Gastroesophageal sphincter (tissue), 4 donors: ENCODE measurements around the gene RNF10. TPM values are rescaled to one million over a fixed set of nuclear protein-coding genes. Genes with fewer than 3 reads are reported as not detected.

ENCODE experiments used
- ATAC-seq: fragments of 150-250 bp; one replicate; pipeline ENCODE4 v1.9.1; 2016; ENCODE audit warnings: mild to moderate bottlenecking, moderate library complexity
- H3K27ac ChIP-seq, 4 donors: fragments of 200-600 bp; sonication (generic) in 3 of 4; 1 replicate in 3 of 4; 2 replicates in 1 of 4; pipeline ENCODE4 v1.5.1; 2016 to 2019
- H3K27me3 ChIP-seq: fragments of 200-600 bp; sonication (generic); one replicate; pipeline ENCODE4 v1.5.1; 2019
- H3K36me3 ChIP-seq, 2 donors: fragments of 200-600 bp; sonication (generic); one replicate each; pipeline ENCODE4 v1.5.1; 2019; ENCODE audit warnings: control low read depth in 1 of 2
- H3K4me1 ChIP-seq, 3 donors: fragments of 200-600 bp; sonication (generic); 1 replicate in 2 of 3; 2 replicates in 1 of 3; pipeline ENCODE4 v1.5.1; 2016 to 2019; ENCODE audit warnings: control low read depth in 2 of 3
- H3K4me3 ChIP-seq, 2 donors: fragments of 200-600 bp; sonication (generic); one replicate each; pipeline ENCODE4 v1.5.1; 2019; ENCODE audit warnings: mild to moderate bottlenecking in 1 of 2, moderate library complexity in 1 of 2
- H3K9me3 ChIP-seq, 3 donors: fragments of 200-600 bp; sonication (generic); one replicate each; pipeline ENCODE4 v1.5.1; 2017 to 2019; ENCODE audit warnings: control low read depth in 2 of 3
- EP300 ChIP-seq: sonication (generic); formaldehyde crosslinking; IDR thresholded peaks from one replicate; pipeline ENCODE4 v1.6.1; 2017; ENCODE audit warnings: antibody characterized with exemption, mild to moderate bottlenecking
- POLR2A ChIP-seq, 2 donors: fragments of 450-650 bp; IDR thresholded peaks; one replicate each; pipeline ENCODE4 v1.6.1; 2017; ENCODE audit warnings: antibody characterized with exemption in 2 of 2, mild to moderate bottlenecking in 2 of 2, moderate library complexity in 1 of 2
- POLR2AphosphoS5 ChIP-seq: sonication (generic); formaldehyde crosslinking; IDR thresholded peaks from one replicate; pipeline ENCODE4 v1.6.1; 2017; ENCODE audit warnings: antibody characterized with exemption
- WGBS, 2 donors: methylation state at CpG; one replicate each; pipeline ENCODE4 v1.1.5; 2018; ENCODE audit warnings: low coverage in 1 of 2; 5-methylcytosine and 5-hydroxymethylcytosine counted together
- total RNA-seq, 4 donors: library from RNA; depleted of rRNA; stranded (reverse); fragments of >200 nt; gene quantifications; one replicate each; pipeline ENCODE4 v1.1.0, GENCODE V29; 2016
- TF ChIP-seq, protein P1 (sequence below), 4 experiments: fragments of 200-600 bp in 2 of 4; fragments of 450-650 bp in 2 of 4; sonication (generic) in 1 of 4; IDR thresholded peaks; one replicate each; pipeline ENCODE4 v1.5.1; 2017 to 2019; ENCODE audit warnings: antibody characterized with exemption in 4 of 4, mild to moderate bottlenecking in 2 of 4, moderate library complexity in 2 of 4

Gene RNF10
- total RNA-seq, 4 donors from 2014 or later, result 134 to 273 (median 161) TPM

GRCh38 chr12:120584343-120585149, 50.4 kb downstream of the RNF10 start:
- peaks cover 0 to 6% of the 10 kb centered on the region in 2 donors for H3K36me3 ChIP-seq
- TF ChIP-seq, protein P1, sequence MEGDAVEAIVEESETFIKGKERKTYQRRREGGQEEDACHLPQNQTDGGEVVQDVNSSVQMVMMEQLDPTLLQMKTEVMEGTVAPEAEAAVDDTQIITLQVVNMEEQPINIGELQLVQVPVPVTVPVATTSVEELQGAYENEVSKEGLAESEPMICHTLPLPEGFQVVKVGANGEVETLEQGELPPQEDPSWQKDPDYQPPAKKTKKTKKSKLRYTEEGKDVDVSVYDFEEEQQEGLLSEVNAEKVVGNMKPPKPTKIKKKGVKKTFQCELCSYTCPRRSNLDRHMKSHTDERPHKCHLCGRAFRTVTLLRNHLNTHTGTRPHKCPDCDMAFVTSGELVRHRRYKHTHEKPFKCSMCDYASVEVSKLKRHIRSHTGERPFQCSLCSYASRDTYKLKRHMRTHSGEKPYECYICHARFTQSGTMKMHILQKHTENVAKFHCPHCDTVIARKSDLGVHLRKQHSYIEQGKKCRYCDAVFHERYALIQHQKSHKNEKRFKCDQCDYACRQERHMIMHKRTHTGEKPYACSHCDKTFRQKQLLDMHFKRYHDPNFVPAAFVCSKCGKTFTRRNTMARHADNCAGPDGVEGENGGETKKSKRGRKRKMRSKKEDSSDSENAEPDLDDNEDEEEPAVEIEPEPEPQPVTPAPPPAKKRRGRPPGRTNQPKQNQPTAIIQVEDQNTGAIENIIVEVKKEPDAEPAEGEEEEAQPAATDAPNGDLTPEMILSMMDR (IDR thresholded peaks at IDR 0.05), result peak in 3 of 4 experiments; percentile 35 to 64 (median 50)
- no peak for TF ChIP-seq POLR2A (IDR thresholded peaks at IDR 0.05)
- ATAC-seq, result peak; percentile 13
- no peaks in the 10 kb centered on the region for H3K27me3 ChIP-seq
- H3K9me3 ChIP-seq, result no peaks in the 10 kb centered on the region
- peak overlapping the region in 3 of 4 donors; percentile 8 to 58 (median 49) for H3K27ac ChIP-seq
- WGBS, 2 donors, result 9% methylated on average over 9 of the region's 65 CpGs; no CpG with 5 or more reads in 1 of the 2 donors
- H3K4me3 ChIP-seq, result peak overlapping the region; percentile 11 to 54
- peaks cover 0 to 47% (median 0%) of the 10 kb centered on the region in 3 donors for H3K4me1 ChIP-seq

DNA sequence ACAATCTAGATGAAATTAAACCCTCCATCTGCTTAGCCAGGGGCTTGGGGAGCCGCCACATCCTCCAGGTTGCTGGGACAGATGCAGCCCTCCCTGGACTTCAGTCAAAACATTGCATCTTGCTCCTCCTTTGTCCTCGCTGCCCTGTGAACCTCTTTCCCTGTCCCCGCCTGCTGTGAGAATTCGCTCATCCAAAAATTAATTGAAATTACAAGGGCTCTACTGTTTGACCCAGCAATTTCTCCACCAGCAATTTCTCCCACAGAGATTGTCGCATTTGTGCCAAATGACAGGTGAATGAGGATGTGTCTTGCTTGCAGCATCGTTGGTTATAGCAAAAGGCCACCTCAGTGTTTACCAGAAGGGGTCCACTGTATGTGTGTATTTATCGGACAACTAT, 52.0 kb downstream of the RNF10 start:
- 42 to 59% methylated on average over 3 to 6 of the region's 7 CpGs for WGBS, 2 donors
- H3K27me3 ChIP-seq, result no peaks in the 10 kb centered on the region
- no peak overlapping the region for H3K27ac ChIP-seq
- no peaks in the 10 kb centered on the region for H3K36me3 ChIP-seq
- TF ChIP-seq, protein P1 (IDR thresholded peaks at IDR 0.05), result no peak
- no peak for TF ChIP-seq POLR2A (IDR thresholded peaks at IDR 0.05)
- TF ChIP-seq EP300, result no peak
- no peak for TF ChIP-seq POLR2AphosphoS5
- no peak overlapping the region for H3K4me3 ChIP-seq
- peaks cover 0 to 35% (median 0%) of the 10 kb centered on the region in 3 donors for H3K4me1 ChIP-seq
- no peak for ATAC-seq
- H3K9me3 ChIP-seq, result no peaks in the 10 kb centered on the region

- no peaks in the 10 kb centered on the region for H3K9me3 ChIP-seq
- H3K27me3 ChIP-seq, result no peaks in the 10 kb centered on the region
- no peak overlapping the region for H3K27ac ChIP-seq
- WGBS, 2 donors, result 88 to 96% methylated on average over 1 to 2 of the region's 2 CpGs
- ATAC-seq, result no peak
- TF ChIP-seq EP300, result no peak
- no peak for TF ChIP-seq POLR2A (IDR thresholded peaks at IDR 0.05)
- TF ChIP-seq, protein P1 (IDR thresholded peaks at IDR 0.05), result no peak
- TF ChIP-seq POLR2AphosphoS5, result no peak
- peaks cover 0 to 32% (median 0%) of the 10 kb centered on the region in 3 donors for H3K4me1 ChIP-seq
- H3K4me3 ChIP-seq, result no peak overlapping the region
- no peaks in the 10 kb centered on the region for H3K36me3 ChIP-seq
Observed at GRCh38 chr12:120586860-120587259, 52.7 kb downstream of the RNF10 start.

DNA sequence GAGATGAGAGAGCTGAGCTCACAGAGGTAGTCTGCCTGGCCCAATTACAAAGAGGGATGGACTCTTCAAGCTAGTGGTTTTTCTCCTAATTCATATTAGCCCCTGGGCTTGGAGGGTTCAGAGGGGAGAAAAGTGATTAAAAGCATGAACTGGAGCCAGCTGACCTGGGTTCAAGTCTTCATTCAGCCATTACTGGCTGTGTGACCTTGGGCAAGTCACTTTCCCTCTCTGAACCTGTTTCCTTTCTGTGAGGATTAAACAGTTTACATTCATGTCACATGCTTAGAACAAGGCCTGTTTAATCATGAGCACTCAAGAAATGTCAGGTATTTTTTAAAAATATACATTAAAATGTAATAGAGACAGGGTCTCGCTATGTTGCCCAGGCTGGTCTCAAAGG, 54.2 kb downstream of the RNF10 start:
- H3K27me3 ChIP-seq, result no peaks in the 10 kb centered on the region
- no peak for TF ChIP-seq POLR2A (IDR thresholded peaks at IDR 0.05)
- TF ChIP-seq EP300, result no peak
- TF ChIP-seq, protein P1 (IDR thresholded peaks at IDR 0.05), result no peak
- TF ChIP-seq POLR2AphosphoS5, result no peak
- no peak overlapping the region for H3K4me3 ChIP-seq
- peak overlapping the region in 1 of 4 donors; percentile 53 for H3K27ac ChIP-seq
- peaks cover 0 to 19% (median 0%) of the 10 kb centered on the region in 3 donors for H3K4me1 ChIP-seq
- ATAC-seq, result no peak
- no peaks in the 10 kb centered on the region for H3K9me3 ChIP-seq
- WGBS, 2 donors, result 80 to 100% methylated on average over 1 of the region's 1 CpG
- no peaks in the 10 kb centered on the region for H3K36me3 ChIP-seq
